IPS-18c (cell line): Measurements from ENCODE around the gene MEAF6.
A peak's percentile ranks its signal among the peaks of the same experiment; 100 is the strongest.

Source experiments
- H3K4me3 ChIP-seq: 2 replicates; pipeline ENCODE4 v1.7.0; 2013; ENCODE audit warnings: low read depth, mild to moderate bottlenecking, low read length, moderate library complexity; ENCODE audit not compliant: insufficient read depth
- H3K9me3 ChIP-seq: one replicate; pipeline ENCODE4 v1.6.1; 2013; ENCODE audit warnings: mild to moderate bottlenecking, low read length, moderate library complexity; ENCODE audit not compliant: control insufficient read depth, insufficient read depth

MEAF6 gene

GRCh38 chr1:37479255-37480124 lies 35.1 kb downstream of the MEAF6 start:
- no peak overlapping the region; the same call in 1 of the 2 replicates for H3K4me3 ChIP-seq
- peaks cover 4% of the 10 kb centered on the region for H3K9me3 ChIP-seq

- no peak overlapping the region for H3K4me3 ChIP-seq
- peaks cover 4% of the 10 kb centered on the region for H3K9me3 ChIP-seq
Measured at GRCh38 chr1:37478890-37479254, 35.7 kb downstream of the MEAF6 start.

- no peak overlapping the region for H3K4me3 ChIP-seq
- H3K9me3 ChIP-seq: peaks cover 3% of the 10 kb centered on the region
Measured at GRCh38 chr1:37478451-37478881, 36.1 kb downstream of the MEAF6 start.

GRCh38 chr1:37477946-37478345 lies 36.6 kb downstream of the MEAF6 start:
- no peak overlapping the region; the same call in 1 of the 2 replicates for H3K4me3 ChIP-seq

GRCh38 chr1:37477198-37477931 lies 37.2 kb downstream of the MEAF6 start:
- H3K4me3 ChIP-seq: peak overlapping the region; percentile 38
- no peaks in the 10 kb centered on the region for H3K9me3 ChIP-seq

More at GRCh38 chr1:37477946-37478345, 36.6 kb downstream of the MEAF6 start:
- H3K9me3 ChIP-seq: no peaks in the 10 kb centered on the region

GRCh38 chr1:37476460-37477197 lies 37.9 kb downstream of the MEAF6 start:
- Histone ChIP-seq H3K4me3 (peak overlapping the region; percentile 38), H3K9me3 (no peaks in the 10 kb centered on the region)

- Histone ChIP-seq H3K4me3 (peak overlapping the region; percentile 24; the same call in 1 of the 2 replicates), H3K9me3 (no peaks in the 10 kb centered on the region)
Measured at GRCh38 chr1:37476087-37476452, 38.5 kb downstream of the MEAF6 start.

GRCh38 chr1:37475380-37476086 lies 39.0 kb downstream of the MEAF6 start:
- H3K4me3 ChIP-seq: peak overlapping the region; percentile 65
- no peaks in the 10 kb centered on the region for H3K9me3 ChIP-seq

- Histone ChIP-seq H3K9me3 (no peaks in the 10 kb centered on the region), H3K4me3 (peak overlapping the region; percentile 65)
Measured at GRCh38 chr1:37474697-37475379, 39.7 kb downstream of the MEAF6 start.

GRCh38 chr1:37474046-37474696 lies 40.4 kb downstream of the MEAF6 start, which contains the start of gene ZC3H12A:
Gene ZC3H12A, plus strand, starts transcription at chr1:37474580. Its CDS starts 917 bp downstream, at chr1:37475497.
- Histone ChIP-seq H3K9me3 (no peaks in the 10 kb centered on the region), H3K4me3 (peak within 1 kb of the TSS; percentile 65)

GRCh38 chr1:37473431-37474045 lies 41.0 kb downstream of the MEAF6 start:
- Histone ChIP-seq H3K9me3 (no peaks in the 10 kb centered on the region), H3K4me3 (peak overlapping the region; percentile 65)

GRCh38 chr1:37472994-37473393 lies 41.6 kb downstream of the MEAF6 start:
- no peaks in the 10 kb centered on the region for H3K9me3 ChIP-seq
- no peak overlapping the region for H3K4me3 ChIP-seq

GRCh38 chr1:37472281-37472680 lies 42.3 kb downstream of the MEAF6 start:
- Histone ChIP-seq H3K9me3 (no peaks in the 10 kb centered on the region), H3K4me3 (no peak overlapping the region)

- Histone ChIP-seq H3K4me3 (no peak overlapping the region; the same call in 1 of the 2 replicates), H3K9me3 (no peaks in the 10 kb centered on the region)
Measured at GRCh38 chr1:37471345-37472231, 43.0 kb downstream of the MEAF6 start.

GRCh38 chr1:37469386-37469785 lies 45.2 kb downstream of the MEAF6 start:
- H3K4me3 ChIP-seq: no peak overlapping the region

More at GRCh38 chr1:37469386-37469785, 45.2 kb downstream of the MEAF6 start:
- no peaks in the 10 kb centered on the region for H3K9me3 ChIP-seq
